Measurements from ENCODE around the gene PSMB11. TPM values are rescaled to one million over a fixed set of nuclear protein-coding genes. Genes with fewer than 3 reads are reported as not detected.

Gene PSMB11, protein sequence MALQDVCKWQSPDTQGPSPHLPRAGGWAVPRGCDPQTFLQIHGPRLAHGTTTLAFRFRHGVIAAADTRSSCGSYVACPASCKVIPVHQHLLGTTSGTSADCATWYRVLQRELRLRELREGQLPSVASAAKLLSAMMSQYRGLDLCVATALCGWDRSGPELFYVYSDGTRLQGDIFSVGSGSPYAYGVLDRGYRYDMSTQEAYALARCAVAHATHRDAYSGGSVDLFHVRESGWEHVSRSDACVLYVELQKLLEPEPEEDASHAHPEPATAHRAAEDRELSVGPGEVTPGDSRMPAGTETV
- not detected in 2 replicates for polyA plus RNA-seq

DNA sequence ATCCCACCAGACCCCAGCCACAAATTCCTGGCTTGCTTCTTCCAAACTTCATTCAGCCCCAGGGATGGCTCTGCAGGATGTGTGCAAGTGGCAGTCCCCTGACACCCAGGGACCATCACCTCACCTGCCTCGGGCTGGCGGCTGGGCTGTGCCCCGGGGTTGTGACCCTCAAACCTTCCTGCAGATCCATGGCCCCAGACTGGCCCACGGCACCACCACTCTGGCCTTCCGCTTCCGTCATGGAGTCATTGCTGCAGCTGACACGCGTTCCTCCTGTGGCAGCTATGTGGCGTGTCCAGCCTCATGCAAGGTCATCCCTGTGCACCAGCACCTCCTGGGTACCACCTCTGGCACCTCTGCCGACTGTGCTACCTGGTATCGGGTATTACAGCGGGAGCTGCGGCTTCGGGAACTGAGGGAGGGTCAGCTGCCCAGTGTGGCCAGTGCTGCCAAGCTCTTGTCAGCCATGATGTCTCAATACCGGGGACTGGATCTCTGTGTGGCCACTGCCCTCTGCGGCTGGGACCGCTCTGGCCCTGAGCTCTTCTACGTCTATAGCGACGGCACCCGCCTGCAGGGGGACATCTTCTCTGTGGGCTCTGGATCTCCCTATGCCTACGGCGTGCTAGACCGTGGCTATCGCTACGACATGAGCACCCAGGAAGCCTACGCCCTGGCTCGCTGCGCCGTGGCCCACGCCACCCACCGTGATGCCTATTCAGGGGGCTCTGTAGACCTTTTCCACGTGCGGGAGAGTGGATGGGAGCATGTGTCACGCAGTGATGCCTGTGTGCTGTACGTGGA, at the start of gene PSMB11:
Gene PSMB11, plus strand, starts transcription at position 51 of the 804 bp plus-strand sequence. Its CDS starts 14 bp downstream, at position 65.

DNA sequence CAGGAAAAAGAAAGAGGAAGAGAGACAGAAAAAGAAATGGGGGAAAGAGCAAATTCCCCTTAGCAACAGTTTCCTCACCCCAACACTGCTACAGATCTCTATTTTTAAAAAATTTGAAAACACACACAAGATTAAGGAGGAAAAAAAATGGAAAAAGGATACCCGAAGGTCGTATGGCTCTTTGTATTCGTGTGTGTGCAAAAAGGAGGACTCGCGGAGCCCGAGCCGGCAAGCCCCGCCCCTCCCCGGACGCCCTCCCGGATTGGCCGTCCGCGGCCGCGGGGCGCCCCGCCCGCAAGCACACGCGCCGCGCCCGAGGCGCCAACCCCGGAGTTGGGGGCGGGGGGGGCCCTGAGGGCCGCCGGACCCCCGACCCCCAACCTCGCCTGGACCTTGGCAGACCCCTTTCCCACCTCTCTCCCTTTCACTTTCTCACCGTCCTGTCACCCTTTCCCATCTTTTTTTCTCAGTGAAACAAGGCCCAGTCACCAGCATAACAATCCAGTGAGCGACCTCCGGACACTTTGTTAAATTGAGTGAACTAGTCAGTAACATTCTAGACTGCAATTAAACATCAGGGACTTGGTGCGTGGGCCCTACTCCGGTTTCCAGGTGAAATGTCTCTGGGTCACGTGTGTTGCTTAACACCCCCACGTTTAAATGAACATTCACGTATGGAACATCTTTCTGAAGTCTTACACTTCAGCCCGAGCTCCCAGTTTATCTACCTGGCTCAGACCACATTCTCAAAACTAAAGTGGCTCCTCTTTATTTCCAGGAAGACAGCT, 31.9 kb upstream of the PSMB11 start, which contains the start of gene C14orf93:
Gene C14orf93, minus strand, starts transcription at position 205 of the 788 bp plus-strand sequence. CDS start 11,120 bp downstream, outside the sequence.

DNA sequence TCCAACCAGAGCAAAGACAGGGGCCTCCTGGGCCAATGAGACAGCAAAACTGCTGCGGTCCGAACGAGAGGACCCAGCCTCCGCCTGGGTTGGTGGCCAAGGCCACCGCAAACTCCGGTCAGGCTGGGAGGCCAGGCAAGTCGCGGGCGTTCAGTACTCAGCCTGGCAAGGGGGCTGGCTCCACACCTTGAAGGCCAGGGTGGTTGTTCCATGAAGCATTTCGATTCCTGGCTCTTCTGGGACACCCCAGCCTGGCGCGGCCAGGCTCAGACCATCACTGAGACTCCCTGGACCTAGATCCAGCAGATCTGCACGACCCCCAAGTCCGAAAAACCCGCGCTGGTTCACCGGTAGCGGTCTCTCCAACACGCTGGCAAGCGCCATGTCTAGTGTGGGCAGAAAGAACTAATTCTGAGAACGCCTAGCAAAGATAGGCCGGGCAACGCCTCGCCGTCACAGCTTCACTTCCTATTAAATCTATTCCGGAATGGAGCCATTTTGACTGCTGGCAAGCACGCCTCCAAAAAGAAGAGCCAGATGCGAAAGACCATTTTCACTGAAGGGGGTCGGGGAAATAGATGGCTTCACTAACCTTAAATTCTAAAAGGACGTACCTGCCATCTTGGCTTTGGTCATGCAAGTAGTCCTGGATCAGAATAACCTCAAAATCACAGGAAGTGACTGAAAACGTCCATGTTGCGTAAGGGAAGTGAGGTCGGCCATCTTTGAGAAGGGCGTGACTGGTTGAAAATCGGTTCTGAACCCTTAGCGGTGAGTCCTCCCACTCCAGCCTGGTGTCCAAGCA, 7.3 kb upstream of the PSMB11 start, which contains the start of gene PSMB5:
Gene PSMB5, minus strand, starts transcription at position 403 of the 805 bp plus-strand sequence. Its CDS starts 19 bp downstream, at position 384.

DNA sequence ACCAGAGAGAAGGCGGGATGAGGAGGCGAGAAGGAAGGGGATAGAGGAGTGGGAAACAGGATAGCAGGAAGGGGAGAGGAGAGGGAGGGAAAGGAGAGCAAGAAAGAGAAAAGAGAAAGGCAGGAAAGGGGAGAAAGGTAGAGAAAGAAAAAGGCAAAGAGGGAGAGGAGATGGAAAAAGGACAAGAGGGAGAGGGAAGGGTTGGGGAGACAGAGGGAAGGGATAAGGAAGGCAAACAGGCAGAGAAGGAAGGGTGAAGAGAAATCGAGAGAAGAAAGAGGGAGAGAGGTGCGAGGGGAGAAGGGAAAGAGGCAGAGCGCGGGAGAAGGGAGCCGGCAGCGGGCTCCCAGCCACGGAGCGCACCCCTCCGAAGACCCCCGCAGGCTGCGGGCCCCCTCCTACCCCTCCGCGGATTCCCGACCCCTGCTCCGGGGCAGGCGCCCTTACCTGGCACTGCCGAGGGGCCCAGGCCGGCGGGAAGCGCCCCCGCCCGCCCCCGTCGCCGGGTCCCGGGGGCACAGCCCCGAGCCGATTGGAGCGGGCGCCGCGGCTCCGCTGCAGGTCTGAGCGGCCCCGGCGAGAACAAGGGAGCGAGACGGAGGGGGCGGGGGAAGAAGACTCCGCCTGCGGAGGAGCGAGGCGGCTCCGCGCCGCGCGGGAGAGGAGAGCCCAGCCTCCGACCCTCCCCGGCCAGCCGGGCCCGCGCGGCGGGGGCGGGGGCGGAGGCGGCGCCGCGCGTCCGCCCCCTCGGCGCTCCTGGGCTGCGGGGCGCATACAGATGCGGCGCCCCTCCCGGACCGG, 15.1 kb downstream of the PSMB11 start, which contains the start of gene CDH24:
Gene CDH24, minus strand, starts transcription at position 565 of the 801 bp plus-strand sequence. CDS start 1,787 bp downstream, outside the sequence.

Other genes starting within 250 kb of the PSMB11 start
- gene SLC7A7, start 226.8 kb upstream of the PSMB11 start, polyA plus RNA-seq = not detected in 2 replicates
- gene MRPL52, start 212.3 kb upstream of the PSMB11 start, polyA plus RNA-seq = 86.7 and 87.3 TPM in 2 replicates
- gene MMP14, start 205.6 kb upstream of the PSMB11 start, polyA plus RNA-seq = 3.8 and 4.0 TPM in 2 replicates
- 0.47 and 1.4 TPM in 2 replicates for gene LRP10, start 170.5 kb upstream of the PSMB11 start, polyA plus RNA-seq
- not detected in 2 replicates for gene REM2, start 159.0 kb upstream of the PSMB11 start, polyA plus RNA-seq
- gene RBM23, start 123.1 kb upstream of the PSMB11 start, polyA plus RNA-seq = 27.9 and 36.6 TPM in 2 replicates
- gene PRMT5, start 112.8 kb upstream of the PSMB11 start, polyA plus RNA-seq = 26.1 and 29.9 TPM in 2 replicates
- gene HAUS4, start 85.1 kb upstream of the PSMB11 start, polyA plus RNA-seq = 2.6 and 4.0 TPM in 2 replicates
- 4.1 and 8.8 TPM in 2 replicates for gene AJUBA, start 59.7 kb upstream of the PSMB11 start, polyA plus RNA-seq
- gene C14orf93, start 32.1 kb upstream of the PSMB11 start, polyA plus RNA-seq = 1.1 and 1.4 TPM in 2 replicates
- 475 and 624 TPM in 2 replicates for gene PSMB5, start 7.3 kb upstream of the PSMB11 start, polyA plus RNA-seq
- 0.20 TPM in 1 of 2 replicates, not detected in the other for gene CDH24, start 15.3 kb downstream of the PSMB11 start, polyA plus RNA-seq
- gene ACIN1, start 52.9 kb downstream of the PSMB11 start, polyA plus RNA-seq = 3.0 and 5.2 TPM in 2 replicates
- gene C14orf119, start 53.3 kb downstream of the PSMB11 start, polyA plus RNA-seq = 97.6 and 158 TPM in 2 replicates
- not detected in 2 replicates for gene CIROP, start 62.8 kb downstream of the PSMB11 start, polyA plus RNA-seq
- gene CEBPE, start 77.0 kb downstream of the PSMB11 start, polyA plus RNA-seq = not detected in 2 replicates
- gene SLC7A8, start 141.4 kb downstream of the PSMB11 start, polyA plus RNA-seq = 22.0 and 27.0 TPM in 2 replicates
- not detected in 2 replicates for gene RNF212B, start 195.7 kb downstream of the PSMB11 start, polyA plus RNA-seq
- gene HOMEZ, start 243.9 kb downstream of the PSMB11 start, polyA plus RNA-seq = 1.2 and 5.5 TPM in 2 replicates

Data from Purkinje cell (primary cell).